Smooth muscle cell of the brain vasculature (primary cell): ENCODE data around the gene RARA.

ENCODE experiments used
- DNase-seq: peaks from one replicate; pipeline ENCODE4 v3.0.0-alpha.2; 2012; ENCODE audit warnings: low read depth, low spot score

The RARA gene

DNA sequence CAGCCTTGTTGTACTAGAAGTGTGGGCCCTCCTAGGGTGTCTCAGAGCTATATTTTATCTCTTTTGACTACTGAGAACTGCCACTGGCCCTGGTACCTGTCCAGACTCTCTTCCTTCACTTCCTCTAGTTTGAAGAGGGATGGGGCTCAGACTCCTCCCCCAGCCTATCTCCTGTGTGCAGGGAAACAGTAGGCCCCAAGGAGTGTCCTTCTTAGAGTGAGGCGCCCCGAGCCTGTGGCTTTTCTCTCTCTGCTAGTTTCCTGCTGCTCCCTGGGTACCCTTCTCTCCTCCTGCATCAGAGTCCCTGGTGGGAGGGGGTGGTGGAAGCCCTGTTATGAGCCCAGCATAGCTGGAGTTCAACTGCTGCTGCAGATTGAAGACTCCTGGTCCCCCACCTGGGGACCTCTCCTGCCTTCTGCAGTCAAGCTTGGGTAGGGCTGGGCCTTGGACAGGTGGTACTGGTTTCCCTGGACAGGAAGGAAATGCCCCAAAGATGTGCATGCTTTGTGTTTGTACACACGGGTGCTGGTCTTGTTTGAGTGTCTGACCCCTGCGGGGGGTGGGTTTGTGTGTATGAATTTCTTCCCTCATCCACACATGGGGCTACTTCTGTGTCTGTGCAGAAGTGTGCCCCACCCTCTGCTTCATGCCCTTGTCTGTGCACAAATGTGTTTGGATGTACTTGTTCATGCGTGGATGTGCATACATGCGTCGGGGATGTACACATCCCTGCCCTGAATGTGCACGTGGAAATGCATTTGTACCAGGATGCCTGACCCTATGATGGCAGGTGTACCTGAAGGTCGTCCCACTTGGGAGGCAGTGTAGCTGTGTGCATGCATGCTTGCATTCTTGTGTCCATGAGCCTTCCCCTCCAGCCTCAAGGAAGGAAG lies 6.9 kb downstream of the RARA start:
- no peak for DNase-seq

DNA sequence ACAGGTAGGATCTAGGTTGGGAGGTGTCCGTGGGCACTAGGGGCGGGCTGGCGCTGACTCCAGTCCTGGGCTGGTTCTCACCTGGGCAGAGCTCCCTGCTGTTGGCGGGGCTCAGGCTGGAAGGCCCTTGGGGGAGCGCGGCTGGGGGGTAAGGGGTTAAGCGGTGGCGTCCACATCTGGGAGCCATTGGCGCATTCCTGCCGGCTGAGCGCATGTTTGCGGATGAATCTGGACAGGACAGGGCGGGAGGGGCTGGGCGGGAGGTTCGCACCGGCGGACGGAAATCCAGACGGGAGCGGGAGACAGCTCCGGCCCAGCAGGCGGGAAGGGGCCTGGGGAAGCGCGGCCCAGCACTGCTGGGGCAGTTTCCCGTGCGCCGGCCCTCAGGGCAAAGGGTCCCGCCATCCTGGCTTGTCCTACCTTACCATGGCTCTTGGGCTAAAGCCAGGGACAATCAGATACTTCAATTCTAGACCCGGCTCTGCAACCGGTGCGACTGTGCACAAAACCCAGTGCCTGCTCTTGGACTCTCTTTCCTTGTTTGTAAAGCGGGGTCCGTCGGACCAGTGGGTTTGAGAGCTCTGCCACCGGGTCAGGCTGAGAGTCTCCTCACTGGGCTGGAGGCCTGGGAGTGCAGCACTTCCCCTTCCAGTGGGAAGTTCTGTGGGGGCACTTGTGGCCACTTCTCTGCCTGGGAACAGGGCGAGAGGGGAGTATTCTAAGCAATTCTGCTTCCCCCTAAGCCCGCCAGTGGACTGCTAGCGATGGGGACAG lies 7.8 kb downstream of the RARA start:
- no peak for DNase-seq

DNA sequence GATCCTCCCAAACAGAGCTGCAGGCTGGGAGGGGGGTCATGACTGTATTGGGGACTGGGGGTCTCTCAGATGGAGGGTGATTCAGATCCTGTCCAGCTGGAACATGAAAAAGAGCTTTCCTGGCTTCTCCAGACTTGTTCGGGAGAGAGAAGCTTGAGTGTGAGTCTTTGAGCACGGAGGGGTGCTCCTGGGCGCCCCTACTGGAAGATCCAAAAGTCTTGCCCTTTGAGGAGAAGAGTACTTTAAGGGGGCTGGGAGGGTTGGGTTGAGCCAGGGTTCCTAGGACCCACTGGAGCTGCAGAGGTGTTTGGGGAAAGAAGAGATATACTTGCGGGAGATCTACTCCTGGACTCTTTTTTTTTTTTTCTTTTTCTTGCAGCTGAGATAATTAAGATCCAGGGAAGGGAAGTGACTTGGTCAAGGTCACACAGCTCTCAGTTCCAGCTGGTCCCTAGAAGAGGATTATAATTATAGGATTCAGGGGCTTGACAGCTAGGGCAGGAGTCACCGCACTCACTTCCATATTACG lies 8.4 kb downstream of the RARA start:
- DNase-seq, result no peak

DNA sequence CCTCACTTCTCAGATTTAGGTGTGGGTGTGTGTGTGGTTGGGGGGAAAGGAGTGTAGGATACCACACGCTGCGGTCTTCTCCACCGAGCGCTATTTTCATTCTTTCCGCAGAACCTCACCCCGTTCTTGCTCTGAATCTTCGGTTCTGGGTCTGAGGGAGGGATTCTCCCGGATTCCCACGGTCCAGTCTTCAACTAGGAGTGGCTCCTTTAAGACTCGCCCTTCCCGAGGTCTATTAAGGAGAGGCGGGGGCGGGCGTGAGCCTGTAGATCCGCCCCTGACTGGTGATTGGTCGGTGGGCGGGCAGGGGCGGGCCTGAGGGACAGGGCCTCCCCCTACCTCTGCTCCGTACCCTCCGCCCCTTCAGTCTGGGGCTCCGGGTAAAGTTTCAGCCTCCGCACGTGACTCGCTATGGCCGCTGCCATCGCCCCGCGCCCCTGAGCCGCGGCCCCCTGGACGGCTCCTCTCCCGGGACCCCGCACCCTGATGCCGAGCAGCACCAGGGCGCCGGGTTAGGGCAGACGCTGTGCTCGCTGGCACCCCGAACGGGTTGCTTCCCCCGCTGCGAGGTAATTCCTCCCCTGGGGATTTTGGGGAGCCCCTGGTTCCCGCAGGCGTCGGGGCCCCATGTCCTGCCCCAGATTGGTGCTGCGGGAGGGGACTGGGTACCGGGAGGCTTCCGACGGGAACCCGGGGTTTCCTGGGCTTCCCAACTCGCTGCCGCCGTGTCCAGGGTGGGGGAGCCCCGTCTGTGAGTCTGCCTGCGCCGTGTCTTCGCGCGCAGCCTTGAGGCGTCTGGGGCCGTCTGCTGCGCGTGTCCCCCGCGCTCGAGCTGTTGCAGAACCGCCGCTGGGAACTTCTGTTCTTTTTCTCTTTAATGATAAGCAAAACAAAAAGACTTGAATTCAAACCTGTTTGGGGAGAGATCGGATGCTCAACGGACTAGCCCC lies 9.2 kb downstream of the RARA start:
- peak; percentile 93 for DNase-seq

DNA sequence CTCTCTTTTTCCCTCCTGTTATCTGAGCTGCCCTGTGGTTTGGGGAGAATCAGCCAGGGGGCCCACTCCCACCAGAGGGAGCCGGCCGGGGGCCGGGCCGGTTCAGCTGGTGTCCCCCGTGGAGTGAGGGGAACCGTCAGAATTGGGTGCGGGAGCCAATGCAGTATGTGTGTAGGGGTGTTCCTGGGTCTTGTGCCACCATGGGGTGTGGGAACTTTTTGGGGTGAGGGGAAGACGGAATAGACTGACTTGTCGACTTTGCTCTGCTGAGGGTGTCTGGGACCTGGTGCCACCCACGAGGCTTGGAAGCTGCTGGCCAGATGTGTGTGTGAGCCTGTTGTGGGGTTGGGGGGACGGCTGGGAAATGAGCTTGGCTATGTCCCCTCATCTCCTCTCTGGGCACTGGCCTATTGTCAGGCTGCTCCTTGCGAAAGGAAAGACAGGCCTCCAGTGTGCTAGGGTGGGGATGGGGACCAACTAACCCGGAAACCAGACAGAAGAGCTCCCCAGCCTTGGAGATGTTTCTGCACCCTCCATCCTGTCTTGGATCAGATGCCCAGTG lies 9.9 kb downstream of the RARA start:
- DNase-seq, result no peak

DNA sequence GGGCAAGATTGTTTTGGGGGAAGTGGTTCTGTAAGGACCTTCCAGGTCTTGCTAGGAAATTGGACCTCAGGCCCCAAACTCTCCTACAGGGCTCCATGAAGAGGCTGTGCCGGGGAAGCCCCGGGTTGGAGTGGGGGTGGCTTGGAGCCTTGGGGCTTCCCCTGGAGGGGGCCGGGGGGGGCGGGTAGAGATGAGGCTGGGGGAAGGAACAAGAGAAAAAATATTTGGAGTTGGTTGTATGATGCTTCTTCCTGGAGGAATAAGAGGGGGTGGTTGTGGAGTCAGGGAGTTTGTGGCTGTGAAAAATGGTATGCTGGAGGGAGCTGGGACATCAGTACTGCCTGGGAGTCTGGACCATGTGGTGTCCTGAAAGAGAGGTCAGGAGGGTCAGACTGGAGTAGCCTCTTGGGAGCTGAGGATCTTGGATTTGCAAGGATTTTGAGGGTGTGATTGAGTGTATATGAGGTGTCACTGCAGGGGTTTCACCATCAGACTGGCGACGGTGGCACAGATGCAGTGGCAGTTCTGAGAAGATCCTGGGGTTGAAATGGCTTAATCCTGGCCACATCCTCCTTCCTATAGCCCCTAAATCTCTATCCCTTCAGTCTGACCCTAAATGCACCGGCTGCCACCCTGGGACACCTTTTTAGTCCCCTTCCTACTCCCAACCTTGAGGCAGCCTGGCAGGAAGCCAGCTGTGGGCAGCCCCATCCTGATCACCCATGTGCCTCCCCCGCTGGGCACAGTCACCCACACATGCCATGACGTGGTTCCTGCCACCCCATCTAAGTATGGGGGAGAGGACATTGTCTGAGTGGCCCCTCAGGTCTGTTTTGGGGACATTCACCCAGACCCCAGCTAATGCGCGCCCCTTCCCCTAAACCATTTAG lies 10.9 kb downstream of the RARA start:
- no peak for DNase-seq

DNA sequence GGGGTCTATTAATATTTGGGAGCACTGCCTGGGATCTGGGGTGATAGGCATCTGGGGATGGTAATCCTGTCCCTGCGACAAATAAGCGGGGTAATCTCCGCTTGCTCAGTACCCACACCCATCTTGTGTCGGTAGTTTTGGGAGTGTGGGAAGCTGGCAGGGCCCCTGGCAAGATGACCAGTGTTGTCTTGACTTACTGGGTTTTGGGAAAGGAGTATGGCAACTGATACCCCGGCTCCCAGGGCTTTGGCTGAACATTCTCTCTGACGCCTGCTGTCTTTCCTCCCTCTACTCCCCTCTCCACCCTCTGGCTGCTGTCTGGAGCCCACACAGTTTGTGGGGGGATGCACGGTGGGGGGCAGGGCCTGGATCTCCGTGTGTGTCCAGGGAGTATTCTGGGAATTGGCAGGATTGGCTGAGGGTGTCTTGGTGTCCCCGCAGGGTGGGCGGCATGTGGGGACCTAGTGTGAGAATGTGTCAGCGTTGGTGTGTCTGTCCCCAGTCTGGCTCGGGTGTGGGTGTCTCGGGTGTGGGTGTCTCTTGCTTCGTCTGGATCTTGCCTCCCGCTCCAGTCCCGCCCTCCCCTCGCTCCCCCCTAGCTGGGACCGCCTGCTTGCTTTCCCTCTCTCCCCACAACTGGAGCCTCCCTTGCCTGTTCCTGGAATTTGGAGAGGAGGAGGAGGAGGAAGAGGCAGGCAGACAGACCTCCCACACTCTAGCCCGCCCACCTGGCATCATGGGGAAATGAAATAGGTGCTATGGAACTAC lies 12.0 kb downstream of the RARA start:
- no peak for DNase-seq

DNA sequence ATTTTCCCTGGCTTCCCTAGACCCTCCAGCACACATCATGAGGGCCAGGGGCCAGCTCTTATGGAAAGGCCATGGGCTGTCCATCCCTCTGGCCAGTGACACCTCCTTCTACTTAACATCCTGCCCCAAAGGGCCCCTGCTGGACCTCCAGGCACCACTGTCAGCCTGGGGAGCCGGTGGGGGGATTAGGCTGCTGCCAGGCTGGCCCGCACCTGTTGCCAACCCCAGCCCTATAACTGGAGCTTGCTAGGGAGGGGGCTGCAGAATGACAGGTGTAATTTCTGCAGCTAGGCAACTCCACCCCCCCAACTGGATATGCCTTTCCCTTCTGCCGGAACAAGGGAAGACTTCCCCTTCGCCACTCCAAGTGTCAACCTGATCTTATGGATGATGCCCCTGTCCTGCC lies 12.5 kb downstream of the RARA start:
- DNase-seq, result no peak

DNA sequence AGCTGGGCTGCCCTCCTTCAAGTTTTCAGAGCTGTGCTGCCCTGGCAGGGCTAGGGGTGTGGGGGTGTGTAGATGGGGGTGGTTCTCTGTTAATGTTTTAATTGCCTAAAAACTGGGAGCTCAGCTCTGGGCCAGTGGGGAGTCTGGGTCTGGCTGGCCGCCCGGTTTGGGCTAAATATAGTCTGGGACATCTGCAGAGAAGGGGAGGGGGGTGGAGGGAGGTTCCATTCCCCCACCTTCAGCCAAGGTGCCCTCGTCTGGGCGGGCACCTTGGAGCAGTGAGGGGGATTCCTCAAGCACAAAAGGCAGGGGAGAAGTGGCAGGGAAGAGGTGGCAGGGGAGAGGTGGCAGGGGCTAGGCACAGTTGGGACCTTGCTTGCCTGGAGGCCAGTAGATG lies 13.0 kb downstream of the RARA start:
- DNase-seq, result no peak

DNA sequence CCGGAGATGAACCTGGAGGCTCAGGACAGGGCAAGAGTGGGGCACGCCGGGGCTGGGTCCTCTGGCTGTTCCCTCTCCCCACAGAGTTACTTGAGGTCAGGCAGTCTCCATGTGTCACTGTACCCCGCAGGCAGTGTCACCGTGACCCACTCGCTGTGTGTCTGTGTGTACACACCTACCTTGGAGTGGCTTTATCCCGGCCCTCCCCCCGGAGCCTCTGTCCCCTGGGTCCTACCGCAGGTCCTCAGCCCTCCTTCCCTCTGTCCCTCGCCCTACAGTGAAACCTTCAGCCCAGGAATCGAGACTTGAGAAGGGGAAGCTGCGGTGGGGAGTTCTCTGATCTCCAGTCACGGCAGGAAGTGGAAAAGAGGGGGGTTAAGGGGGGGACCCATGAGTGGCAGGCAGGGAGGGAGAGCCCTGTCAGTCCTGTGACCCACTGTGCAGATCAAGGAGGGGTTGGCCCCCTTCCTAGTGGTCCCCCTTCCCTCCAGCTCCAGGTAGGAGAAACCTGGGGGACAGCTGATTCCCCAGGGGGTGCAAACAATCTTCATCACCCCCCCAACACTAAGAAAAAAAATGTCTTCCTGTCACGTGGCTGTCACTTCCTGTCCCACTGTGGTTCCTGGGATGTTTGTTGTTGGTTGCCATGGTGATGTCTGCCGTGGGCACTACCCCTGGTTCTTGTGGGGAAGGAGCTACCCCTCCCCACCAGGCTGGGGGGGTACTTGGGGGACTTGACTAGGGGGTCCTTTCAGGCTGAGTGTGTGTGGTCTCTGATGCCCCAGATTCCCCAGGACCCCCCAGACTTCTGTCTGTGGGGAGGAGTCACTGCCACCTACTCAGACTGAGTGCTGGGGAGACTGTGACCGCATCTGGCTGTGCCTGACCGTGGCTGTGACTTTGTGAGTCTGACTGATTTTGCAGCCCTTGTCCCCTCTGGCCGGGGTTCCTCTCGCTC lies 13.7 kb downstream of the RARA start:
- no peak for DNase-seq

DNA sequence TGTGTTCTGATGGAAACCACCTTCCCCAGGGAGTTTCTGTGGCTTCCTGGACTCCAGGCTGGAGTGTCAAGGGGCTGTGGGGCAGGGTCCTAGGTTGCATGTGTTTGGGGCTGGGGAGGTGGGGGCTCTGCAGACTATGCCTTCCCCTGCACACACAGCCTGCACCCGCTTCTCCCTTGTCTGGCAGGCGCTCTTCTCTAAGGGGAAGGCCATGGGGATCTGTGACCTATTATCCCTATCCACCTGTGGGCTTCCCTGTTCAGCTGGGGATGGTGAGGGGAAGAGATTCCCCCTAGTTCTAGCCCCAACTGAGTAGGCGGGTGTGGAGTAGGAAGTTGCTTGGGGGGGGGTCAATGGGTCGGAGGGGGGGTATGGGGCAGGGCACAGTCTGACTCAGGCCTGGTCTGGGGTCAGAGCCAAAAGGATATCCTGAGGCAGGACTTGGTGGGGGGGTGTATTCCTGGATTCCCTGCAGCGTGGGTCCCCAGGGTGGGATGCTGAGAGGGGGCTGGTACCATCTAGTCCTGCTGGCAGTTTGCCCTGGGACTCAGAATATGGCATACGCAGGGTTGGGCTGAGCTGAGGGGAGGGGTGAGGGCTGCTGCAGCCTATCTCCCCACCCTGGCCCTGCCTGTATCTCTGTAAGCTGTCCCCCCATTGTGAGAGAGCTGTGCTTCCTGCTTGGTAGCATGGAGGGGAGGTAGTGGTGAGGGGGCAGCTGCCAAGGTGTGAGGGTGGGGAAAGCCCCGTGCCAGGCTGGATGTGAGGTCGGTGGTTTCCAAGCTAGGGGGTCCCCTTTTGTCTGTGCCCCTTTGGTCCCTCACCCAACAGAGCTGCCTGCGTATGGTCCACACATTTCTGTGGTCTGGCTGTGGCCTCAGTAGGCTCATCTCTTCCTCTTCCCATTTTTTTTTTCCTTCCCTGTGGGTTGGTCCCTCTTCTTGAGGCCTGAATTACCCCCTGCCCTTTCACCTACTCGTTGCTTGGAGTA lies 14.7 kb downstream of the RARA start:
- no peak for DNase-seq

DNA sequence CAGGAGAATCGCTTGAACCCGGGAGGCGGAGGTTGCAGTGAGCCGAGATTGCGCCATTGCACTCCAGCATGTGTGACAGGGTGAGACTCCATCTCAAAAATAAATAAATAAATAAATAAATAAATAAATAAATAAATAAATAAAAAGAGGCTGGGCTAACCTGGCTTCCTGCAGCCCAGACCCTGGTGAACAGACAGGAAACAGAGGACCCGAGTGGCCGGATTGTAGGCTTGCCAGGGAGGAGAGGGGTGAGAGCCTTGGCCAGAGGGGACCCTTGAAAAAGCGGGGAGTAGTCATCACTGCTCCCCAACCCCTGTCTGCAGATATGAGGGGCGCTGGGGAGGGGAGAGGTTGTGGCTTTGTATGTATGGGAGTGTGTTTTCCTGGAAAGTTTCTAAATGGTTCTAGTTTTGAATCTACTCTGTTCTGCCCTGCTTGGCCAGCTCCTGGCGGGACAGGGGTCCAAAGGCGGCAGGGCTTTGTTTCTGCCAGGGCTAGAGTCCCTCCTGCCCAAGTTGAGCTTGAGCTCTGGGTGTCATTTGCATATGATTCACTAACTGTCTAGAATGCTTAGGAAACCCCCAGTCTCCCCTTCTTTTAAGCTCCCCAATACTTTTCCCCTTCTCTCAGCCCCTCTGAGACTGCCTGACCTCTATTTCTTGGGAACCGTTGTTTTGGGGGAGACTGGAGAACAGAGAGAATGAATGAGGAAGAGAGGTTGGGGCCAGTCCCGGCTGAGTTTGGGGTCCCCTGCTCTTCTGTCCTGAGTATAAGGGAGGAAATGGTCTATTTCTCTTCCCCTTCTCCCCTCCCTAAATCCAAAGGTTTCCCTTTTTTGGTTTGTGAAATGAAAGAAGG lies 16.4 kb downstream of the RARA start:
- DNase-seq, result no peak

DNA sequence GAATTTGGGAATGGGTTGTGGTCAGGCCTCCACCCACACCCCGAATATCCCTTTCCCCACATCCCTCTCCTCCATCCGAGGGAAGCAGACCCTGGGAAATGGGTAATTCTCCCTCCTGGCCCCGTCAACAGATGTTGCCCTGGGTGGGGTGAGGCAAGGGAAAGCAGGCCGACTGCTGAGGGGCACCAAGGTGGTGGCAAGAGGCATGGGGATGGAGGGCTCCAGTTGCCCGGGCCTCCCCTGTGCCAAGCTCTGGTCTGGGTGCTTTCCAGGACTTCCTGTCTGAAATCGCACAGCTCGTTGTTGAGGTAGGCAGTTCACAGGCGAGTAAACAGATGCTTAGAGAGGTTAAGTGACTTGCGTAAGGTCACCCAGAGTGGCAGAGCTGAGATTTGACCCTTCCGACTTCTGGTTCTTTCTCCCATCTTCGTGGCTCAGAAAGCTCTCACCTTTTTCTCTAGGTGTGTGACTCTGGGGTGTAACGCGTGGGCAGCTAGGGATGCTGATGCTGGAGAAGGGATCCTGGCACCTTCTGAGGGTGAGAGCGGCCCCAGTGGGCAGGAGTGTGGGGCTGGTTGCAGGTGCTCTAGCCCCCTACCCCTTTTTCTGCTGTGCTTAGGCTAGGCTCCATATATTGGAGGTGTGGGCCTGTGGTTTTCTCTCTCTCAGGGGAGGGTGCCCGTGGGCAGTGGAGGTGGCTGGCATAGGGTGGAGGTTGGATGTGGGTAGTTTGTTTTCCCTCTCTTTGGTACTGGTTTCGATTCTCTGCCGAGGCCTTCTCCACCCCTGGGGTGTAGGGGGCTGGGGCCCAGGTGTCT lies 17.2 kb downstream of the RARA start:
- no peak for DNase-seq

DNA sequence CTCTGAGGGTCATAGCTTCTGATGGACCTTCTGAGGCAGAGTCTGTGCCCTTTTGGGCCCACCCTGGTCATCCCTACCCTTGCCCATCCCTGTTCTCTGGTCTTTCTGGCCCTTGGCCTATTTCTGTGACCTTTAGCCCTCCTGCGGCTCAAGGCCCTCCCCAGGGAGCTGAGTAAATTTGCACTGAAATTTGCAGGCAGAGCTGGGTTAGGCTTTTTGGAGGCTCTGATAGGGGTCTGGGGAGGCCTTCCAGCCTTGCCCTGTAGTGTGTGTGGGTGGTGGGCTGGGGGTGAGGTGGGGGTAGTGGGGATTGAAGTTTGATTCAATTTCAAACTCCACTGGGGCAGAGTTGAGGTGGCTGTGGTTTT lies 17.8 kb downstream of the RARA start:
- no peak for DNase-seq

DNA sequence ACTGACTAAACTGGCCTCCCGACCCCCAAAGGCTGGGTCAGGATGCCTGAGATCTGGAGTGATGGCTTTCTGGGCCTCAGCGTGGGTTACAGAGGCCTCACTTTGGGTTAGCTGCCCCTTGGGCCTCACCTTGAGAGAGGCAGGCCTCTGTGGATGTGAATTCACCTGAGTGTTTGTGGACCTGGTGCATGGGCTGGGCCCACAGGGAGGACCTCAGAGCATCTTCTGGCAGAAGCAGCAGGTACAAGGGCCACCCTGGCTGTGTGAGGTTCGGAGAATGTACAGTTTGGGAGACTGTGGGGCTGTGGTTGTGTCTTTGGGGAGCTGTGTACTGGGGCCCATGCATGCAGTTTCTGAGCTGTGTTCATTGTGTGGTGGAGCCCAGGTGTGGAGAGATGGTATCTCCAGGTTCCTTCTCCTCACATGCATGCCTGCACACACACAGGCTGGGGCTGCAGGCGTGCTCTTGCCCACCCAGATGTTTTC lies 18.3 kb downstream of the RARA start:
- no peak for DNase-seq
